Stimulated activated CD8-positive, alpha-beta memory T cell treated with anti-CD3 and anti-CD28 coated beads, Interleukin-15, amount 100 ng/mL, for 4 hours (primary cell): ENCODE results near the gene UGT2B15.
"Not testable (repeated sequence)": the region's sequence is repeated elsewhere in the genome, so short reads cannot be mapped to it uniquely, and the experiment has no call there.

ENCODE experiments used
- DNase-seq, 2 donors: peaks; one replicate each; pipeline ENCODE4 v3.0.0-alpha.2; 2020; ENCODE audit warnings: low read depth in 2 of 2

UGT2B15 gene

GRCh38 chr4:68670479-68670939 is at the start of gene UGT2B15:
Gene UGT2B15 (minus strand): TSS chr4:68670652. CDS start chr4:68670618, 34 bp downstream.
- DNase-seq, result not testable (repeated sequence)

GRCh38 chr4:68719075-68719473 is 48.6 kb upstream of the UGT2B15 start:
- no peak for DNase-seq

GRCh38 chr4:68718447-68719074 is 48.1 kb upstream of the UGT2B15 start:
- no peak for DNase-seq

GRCh38 chr4:68717999-68718398 is 47.5 kb upstream of the UGT2B15 start:
- no peak for DNase-seq

- DNase-seq, result no peak
Measured at GRCh38 chr4:68714400-68714799, 43.9 kb upstream of the UGT2B15 start.

- no peak for DNase-seq
Measured at GRCh38 chr4:68712207-68712606, 41.8 kb upstream of the UGT2B15 start.

- DNase-seq, result no peak
Measured at GRCh38 chr4:68708566-68708965, 38.1 kb upstream of the UGT2B15 start.

- not testable (repeated sequence) for DNase-seq
Measured at GRCh38 chr4:68703168-68703567, 32.7 kb upstream of the UGT2B15 start.

- no peak for DNase-seq
Measured at GRCh38 chr4:68700152-68700551, 29.7 kb upstream of the UGT2B15 start.

GRCh38 chr4:68693325-68694075 is 23.0 kb upstream of the UGT2B15 start:
- DNase-seq, result no peak

GRCh38 chr4:68691186-68691585 is 20.7 kb upstream of the UGT2B15 start:
- DNase-seq, result no peak

- no peak for DNase-seq
Measured at GRCh38 chr4:68683034-68683433, 12.6 kb upstream of the UGT2B15 start.

- not testable (repeated sequence) for DNase-seq
Measured at GRCh38 chr4:68681298-68681697, 10.8 kb upstream of the UGT2B15 start.

GRCh38 chr4:68673143-68673542 is 2.7 kb upstream of the UGT2B15 start:
- DNase-seq, result no peak

- DNase-seq, result not testable (repeated sequence)
Measured at GRCh38 chr4:68671217-68671616, 765 bp upstream of the UGT2B15 start.

- DNase-seq, result not testable (repeated sequence)
Measured at GRCh38 chr4:68668537-68669163, 1.8 kb downstream of the UGT2B15 start.

- DNase-seq, result not testable (repeated sequence)
Measured at GRCh38 chr4:68667551-68667950, 2.9 kb downstream of the UGT2B15 start.

- not testable (repeated sequence) for DNase-seq
Measured at GRCh38 chr4:68664721-68665120, 5.7 kb downstream of the UGT2B15 start.

- not testable (repeated sequence) for DNase-seq
Measured at GRCh38 chr4:68662836-68663574, 7.4 kb downstream of the UGT2B15 start.

GRCh38 chr4:68658672-68659071 is 11.8 kb downstream of the UGT2B15 start:
- DNase-seq, result no peak

- DNase-seq, result not testable (repeated sequence)
Measured at GRCh38 chr4:68657022-68657594, 13.3 kb downstream of the UGT2B15 start.
